HepG2 (cell line): ENCODE data around the gene PTH1R. TPM values are rescaled to one million over a fixed set of nuclear protein-coding genes. Genes with fewer than 3 reads are reported as not detected.

Experiments
- ATAC-seq: fragments of 200-7000 bp; cut with Tn5 transposase; 3 replicates; pipeline ENCODE4 v1.9.1; 2020; ENCODE audit warnings: mild to moderate bottlenecking, moderate library complexity
- BruUV-seq: library from RNA; stranded (reverse); fragments of 400-500 nt; replicated peaks from 2 replicates; lab custom pipeline; 2021; lab: Mats Ljungman, UMichigan
- CTCF ChIA-PET: fragments of 300-600 bp; formaldehyde crosslinking; extraction: SDS; loops from one replicate; lab custom pipeline; 2021; ENCODE audit warnings: low total read pairs, inconsistent platforms, low intra/inter-chr PET ratio; lab: Yijun Ruan, JAX
- POLR2A ChIA-PET: fragments of 350-600 bp; sonication (Branson Sonifier 250); formaldehyde crosslinking; loops from one replicate; lab custom pipeline; 2020; ENCODE audit warnings: antibody characterized with exemption, inconsistent platforms; lab: Yijun Ruan, JAX
- DNase-seq: peaks from one replicate; pipeline ENCODE4 v3.0.0-alpha.2; 2015; ENCODE audit warnings: low spot score
- FAIRE-seq: peaks from 3 replicates; lab custom pipeline; 2011; peaks lifted over from hg19 to GRCh38; lab: Jason Lieb, UNC
- H2AFZ ChIP-seq: one replicate; pipeline ENCODE4 v1.6.1; 2011; ENCODE audit warnings: low read length, inconsistent platforms
- H3K27ac ChIP-seq: fragments of 300-600 bp; 3 replicates; pipeline ENCODE4 v1.8.0; 2011; ENCODE audit warnings: mixed run types, mild to moderate bottlenecking, mixed read lengths, low read length, inconsistent platforms; ENCODE audit not compliant: insufficient read depth; ENCODE audit errors: extremely low read length
- H3K27me3 ChIP-seq, 2 experiments: fragments of 200-600 bp in 1 of 2; 2 replicates in 1 of 2; 3 replicates in 1 of 2; pipeline versions ENCODE4 v1.6.0 to v1.8.0; 2011; ENCODE audit warnings: low read length in 2 of 2, mild to moderate bottlenecking in 2 of 2, moderate library complexity in 2 of 2, inconsistent platforms in 1 of 2; ENCODE audit not compliant: insufficient read depth in 2 of 2, control insufficient read depth in 1 of 2
- H3K36me3 ChIP-seq, 2 experiments: fragments of 200-600 bp in 1 of 2; replicated peaks in 1 of 2; 2 replicates in 1 of 2; 3 replicates in 1 of 2; pipeline versions ENCODE4 v1.5.1 to v1.8.0; 2011; ENCODE audit warnings: low read length in 2 of 2, inconsistent platforms in 1 of 2; ENCODE audit not compliant: insufficient read depth in 2 of 2, control insufficient read depth in 1 of 2
- H3K4me1 ChIP-seq: 2 replicates; pipeline ENCODE4 v1.5.1; 2012; ENCODE audit warnings: low read length, inconsistent platforms; ENCODE audit not compliant: insufficient read depth
- H3K4me2 ChIP-seq: 2 replicates; pipeline ENCODE4 v1.6.0; 2011; ENCODE audit warnings: low read depth, low read length, inconsistent platforms
- H3K4me3 ChIP-seq, 3 experiments: fragments of 200-600 bp in 1 of 3; sonication (generic), shearing (Covaris generic) in 1 of 3; replicated peaks in 1 of 3; 2 replicates each; pipeline ENCODE4 v1.5.1; 2011 to 2016; ENCODE audit warnings: low read length in 3 of 3, inconsistent platforms in 2 of 3, low read depth in 2 of 3, mild to moderate bottlenecking in 2 of 3, control low read depth in 1 of 3, mixed read lengths in 1 of 3; ENCODE audit not compliant: insufficient read depth in 1 of 3
- H3K79me2 ChIP-seq: one replicate; pipeline ENCODE4 v1.6.1; 2011; ENCODE audit warnings: low read length, inconsistent platforms; ENCODE audit not compliant: insufficient read depth
- H3K9ac ChIP-seq: 2 replicates; pipeline ENCODE4 v1.6.0; 2011; ENCODE audit warnings: mild to moderate bottlenecking, low read depth, low read length, inconsistent platforms; ENCODE audit not compliant: insufficient read depth
- H3K9me3 ChIP-seq: 2 replicates; pipeline ENCODE4 v1.5.1; 2012; ENCODE audit warnings: mild to moderate bottlenecking, low read length
- H4K20me1 ChIP-seq: 2 replicates; pipeline ENCODE4 v1.6.0; 2011; ENCODE audit warnings: inconsistent platforms, mild to moderate bottlenecking, low read length, moderate library complexity; ENCODE audit not compliant: insufficient read depth
- KLF16 ChIP-seq, 2 experiments: sonication (generic) in 1 of 2; formaldehyde crosslinking in 1 of 2; IDR thresholded peaks; 2 replicates each; pipeline versions ENCODE4 v1.6.1 to v1.8.0; 2016 to 2023; ENCODE audit warnings: missing genetic modification reagents in 2 of 2, missing compliant biosample characterization in 1 of 2
- SAFB2 ChIP-seq: sonication (generic); formaldehyde crosslinking; IDR thresholded peaks from 2 replicates; pipeline ENCODE4 v1.5.1; 2020; ENCODE audit warnings: missing genetic modification reagents, low read depth, mild to moderate bottlenecking, borderline replicate concordance
- SP4 ChIP-seq: sonication (generic); formaldehyde crosslinking; IDR thresholded peaks from 2 replicates; pipeline ENCODE4 v1.8.1; 2023; ENCODE audit warnings: mild to moderate bottlenecking, missing genetic modification reagents
- ZNF768 ChIP-seq: sonication (generic); formaldehyde crosslinking; IDR thresholded peaks from 2 replicates; pipeline ENCODE4 v1.4.0; 2020; ENCODE audit warnings: missing genetic modification reagents
- WGBS: methylation state at CpG from one replicate; pipeline ENCODE4 v1.1.6; 2017; ENCODE audit warnings: low lambda C conversion rate; 5-methylcytosine and 5-hydroxymethylcytosine counted together
- in situ Hi-C: cut with HindIII; loops from 2 replicates; pipeline ENCODE4 v1.10.0; 2017; ENCODE audit warnings: low pct_unique_long_range_greater_than_20kb; ENCODE audit not compliant: extremely low pct_ligation_motif_present
- intact Hi-C: fragments of 100-400 bp; cut with micrococcal nuclease; formaldehyde crosslinking; loops from one replicate; pipeline ENCODE4 v1.10.0; 2022; ENCODE audit not compliant: unreplicated experiment
- polyA plus RNA-seq, 8 experiments: library from polyadenylated mRNA; depleted of rRNA in 3 of 8; stranded (reverse) in 7 of 8; unstranded in 1 of 8; fragments of >200 nt; fragmentation: Illumina TruSeq in 4 of 8; extraction: Trizol in 4 of 8; gene quantifications; 2 replicates each; pipeline versions ENCODE4 v1.2.1 to v1.2.3, GENCODE V29; 2011 to 2016; ENCODE audit warnings: low read depth in 4 of 8, missing spikeins in 1 of 8, mixed read lengths in 1 of 8; ENCODE audit not compliant: insufficient read depth in 1 of 8
- total RNA-seq, 5 experiments: library from RNA; depleted of rRNA; stranded (reverse); fragments of >200 nt; fragmentation: Illumina TruSeq; extraction: Trizol; gene quantifications; 2 replicates each; pipeline ENCODE4 v1.2.3, GENCODE V29; 2016; ENCODE audit warnings: low read depth in 1 of 5

Gene PTH1R
- total and polyA plus RNA-seq, 2 of the 13 experiments (the other 11 are each of a cell fraction or from before 2014, with no cell fraction given) = not detected

DNA sequence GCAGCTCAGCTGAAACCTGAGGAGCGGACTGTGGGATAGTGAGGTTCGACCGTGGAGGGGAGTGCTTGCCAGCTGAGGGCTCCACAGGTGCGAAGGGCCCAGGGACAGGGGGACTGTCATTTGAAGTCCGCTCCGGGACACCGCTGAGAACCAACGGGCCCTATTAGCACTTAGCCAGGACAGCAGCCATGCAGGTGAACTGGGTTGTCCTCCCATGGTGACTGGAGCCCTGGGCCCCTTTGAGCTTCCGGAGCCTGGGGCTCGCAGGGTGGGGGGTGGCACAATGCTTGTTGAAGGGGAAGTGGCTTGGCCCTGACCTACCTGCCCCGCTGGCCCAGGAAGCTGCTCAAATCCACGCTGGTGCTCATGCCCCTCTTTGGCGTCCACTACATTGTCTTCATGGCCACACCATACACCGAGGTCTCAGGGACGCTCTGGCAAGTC, 24.7 kb downstream of the PTH1R start (continued):
- TF ChIP-seq SAFB2 (CRISPR knock-in tag) (no peak), KLF16 (CRISPR knock-in tag; IDR thresholded peaks at IDR 0.05) (no peak)

DNA sequence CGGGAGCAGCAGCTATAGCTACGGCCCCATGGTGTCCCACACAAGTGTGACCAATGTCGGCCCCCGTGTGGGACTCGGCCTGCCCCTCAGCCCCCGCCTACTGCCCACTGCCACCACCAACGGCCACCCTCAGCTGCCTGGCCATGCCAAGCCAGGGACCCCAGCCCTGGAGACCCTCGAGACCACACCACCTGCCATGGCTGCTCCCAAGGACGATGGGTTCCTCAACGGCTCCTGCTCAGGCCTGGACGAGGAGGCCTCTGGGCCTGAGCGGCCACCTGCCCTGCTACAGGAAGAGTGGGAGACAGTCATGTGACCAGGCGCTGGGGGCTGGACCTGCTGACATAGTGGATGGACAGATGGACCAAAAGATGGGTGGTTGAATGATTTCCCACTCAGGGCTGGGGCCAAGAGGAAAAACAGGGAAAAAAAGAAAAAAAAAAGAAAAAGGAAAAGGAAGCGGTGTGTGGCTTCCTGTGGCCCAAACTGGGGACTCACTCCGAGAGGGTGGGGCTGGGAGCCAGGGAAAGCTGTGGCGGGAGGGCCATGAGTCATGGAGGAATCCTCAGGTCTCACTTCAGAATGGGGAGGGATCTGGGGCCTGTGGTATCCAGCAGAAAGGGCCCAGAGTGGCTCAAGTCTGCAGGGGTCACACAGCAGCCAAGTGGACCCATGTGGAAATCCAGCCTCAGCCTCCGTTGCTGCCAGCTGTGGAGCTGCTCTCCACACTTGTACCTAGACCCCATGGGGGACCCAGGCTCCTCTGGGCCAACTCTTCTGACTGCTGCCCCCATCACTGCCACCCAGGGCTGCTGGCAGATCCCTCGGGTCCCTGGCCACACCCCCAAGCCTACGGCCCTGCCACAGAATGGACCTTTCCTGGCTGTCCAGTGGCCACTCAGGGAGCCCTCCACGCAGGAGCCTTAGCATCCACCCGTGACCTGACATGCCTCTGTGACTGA, 26.1 kb downstream of the PTH1R start:
- intact Hi-C loops (no loop called here), in situ Hi-C loops (no loop called here)
- Histone ChIP-seq H4K20me1 (no peaks in the 10 kb centered on the region), H3K4me2 (no peak overlapping the region), H3K36me3 (no peaks in the 10 kb centered on the region), H3K4me1 (no peaks in the 10 kb centered on the region), H3K27ac (no peak overlapping the region), H3K9ac (no peak overlapping the region), H2AFZ (no peak overlapping the region), H3K9me3 (no peaks in the 10 kb centered on the region), H3K79me2 (no peaks in the 10 kb centered on the region), H3K4me3 (no peak overlapping the region), H3K27me3 (peaks cover 6 to 32% of the 10 kb centered on the region in 2 experiments; a peak in 3 of 5 replicates)
- no peak for FAIRE-seq
- TF ChIP-seq SP4 (CRISPR knock-in tag) (no peak), ZNF768 (CRISPR knock-in tag) (peak; percentile 61; the same call in 1 of the 2 replicates)
- no peak for ATAC-seq
- POLR2A ChIA-PET = no interaction called here
- whole genome bisulfite sequencing = 21% methylated on average over 17 of the region's 21 CpGs
- CTCF ChIA-PET = no interaction called here
- DNase-seq = no peak
- BruUV-seq = no TSS peak
